GM18511 (cell line): ENCODE results near the gene CERT1.
"Not testable (repeated sequence)": the region's sequence is repeated elsewhere in the genome, so short reads cannot be mapped to it uniquely, and the experiment has no call there.

ENCODE experiments used
- ATAC-seq: cut with Tn5 transposase; IDR thresholded peaks from one replicate; pipeline ENCODE4 v1.9.1; 2021; ENCODE audit warnings: mild to moderate bottlenecking, moderate library complexity; ENCODE audit not compliant: unreplicated experiment

Gene CERT1

GRCh38 chr5:75511435-75512382, at the start of gene CERT1, which contains the start of gene POLK:
CERT1 (minus strand) TSS chr5:75511629; CDS start chr5:75511207, 422 bp downstream.
POLK (plus strand) TSS chr5:75511891.
- peak; percentile 85 for ATAC-seq

GRCh38 chr5:75560655-75561054, 49.2 kb upstream of the CERT1 start:
- ATAC-seq = not testable (repeated sequence)

GRCh38 chr5:75558981-75559632, 47.7 kb upstream of the CERT1 start:
- no peak for ATAC-seq

GRCh38 chr5:75558221-75558620, 46.8 kb upstream of the CERT1 start:
- no peak for ATAC-seq

GRCh38 chr5:75553358-75553757, 41.9 kb upstream of the CERT1 start:
- no peak for ATAC-seq

- no peak for ATAC-seq
These were observed 41.3 kb upstream of the CERT1 start for GRCh38 chr5:75552764-75553163.

- no peak for ATAC-seq
These were observed 40.0 kb upstream of the CERT1 start for GRCh38 chr5:75551471-75551870.

GRCh38 chr5:75550597-75550996, 39.2 kb upstream of the CERT1 start:
- no peak for ATAC-seq

- no peak for ATAC-seq
These were observed 36.4 kb upstream of the CERT1 start for GRCh38 chr5:75547812-75548211.

- no peak for ATAC-seq
These were observed 35.4 kb upstream of the CERT1 start for GRCh38 chr5:75546830-75547229.

GRCh38 chr5:75545131-75545530, 33.7 kb upstream of the CERT1 start:
- ATAC-seq = no peak

GRCh38 chr5:75538211-75538610, 26.8 kb upstream of the CERT1 start:
- ATAC-seq = no peak

- ATAC-seq = no peak
These were observed 25.4 kb upstream of the CERT1 start for GRCh38 chr5:75536694-75537360.

GRCh38 chr5:75536147-75536546, 24.7 kb upstream of the CERT1 start:
- ATAC-seq = no peak

- no peak for ATAC-seq
These were observed 23.3 kb upstream of the CERT1 start for GRCh38 chr5:75534734-75535133.

GRCh38 chr5:75533716-75534115, 22.3 kb upstream of the CERT1 start:
- not testable (repeated sequence) for ATAC-seq

GRCh38 chr5:75532190-75532589, 20.8 kb upstream of the CERT1 start:
- no peak for ATAC-seq

- ATAC-seq = no peak
These were observed 17.8 kb upstream of the CERT1 start for GRCh38 chr5:75529185-75529584.

- ATAC-seq = no peak
These were observed 14.6 kb upstream of the CERT1 start for GRCh38 chr5:75526070-75526469.

- no peak for ATAC-seq
These were observed 13.9 kb upstream of the CERT1 start for GRCh38 chr5:75525344-75525743.

- no peak for ATAC-seq
These were observed 13.2 kb upstream of the CERT1 start for GRCh38 chr5:75524591-75524990.
